GM13976 (cell line): ENCODE data around the gene TSPAN9.

Source experiments
- DNase-seq: peaks from one replicate; pipeline ENCODE4 v3.0.0; 2012; ENCODE audit warnings: low spot score
- CTCF ChIP-seq: IDR thresholded peaks from 2 replicates; pipeline ENCODE4 v1.5.1; 2012; ENCODE audit warnings: borderline replicate concordance, mild to moderate bottlenecking; ENCODE audit not compliant: insufficient read depth; ENCODE audit errors: extremely low read depth, missing control alignments, control extremely low read depth
- in situ Hi-C: fragments of 300-500 bp; cut with MboI; formaldehyde crosslinking; loops from one replicate; pipeline ENCODE4 v1.12.0; 2022; ENCODE audit warnings: low sequenced_read_pairs, mixed read lengths, inconsistent platforms; ENCODE audit not compliant: unreplicated experiment

The TSPAN9 gene

GRCh38 chr12:3293446-3294161, 216.4 kb downstream of the TSPAN9 start:
- no peak for DNase-seq
- in situ Hi-C loops = no loop called here
- TF ChIP-seq CTCF = no peak

- in situ Hi-C loops = no loop called here
- DNase-seq = no peak
Measured at GRCh38 chr12:3294481-3294911, 217.3 kb downstream of the TSPAN9 start.

GRCh38 chr12:3295225-3295624, 218.0 kb downstream of the TSPAN9 start:
- DNase-seq = no peak
- no peak for TF ChIP-seq CTCF
- in situ Hi-C loops = no loop called here

More at GRCh38 chr12:3294481-3294911, 217.3 kb downstream of the TSPAN9 start:
- no peak for TF ChIP-seq CTCF

- in situ Hi-C loops = no loop called here
- no peak for DNase-seq
- no peak for TF ChIP-seq CTCF
Measured at GRCh38 chr12:3295646-3296408, 218.6 kb downstream of the TSPAN9 start.

- no peak for TF ChIP-seq CTCF
- in situ Hi-C loops = no loop called here
Measured at GRCh38 chr12:3296409-3296701, 219.2 kb downstream of the TSPAN9 start.

GRCh38 chr12:3298603-3299002, 221.4 kb downstream of the TSPAN9 start:
- TF ChIP-seq CTCF = no peak
- in situ Hi-C loops = no loop called here
- no peak for DNase-seq

More at GRCh38 chr12:3296409-3296701, 219.2 kb downstream of the TSPAN9 start:
- no peak for DNase-seq
